BE2C (cell line): ENCODE data around the gene PLAU.
"Not testable (repeated sequence)": the region's sequence is repeated elsewhere in the genome, so short reads cannot be mapped to it uniquely, and the experiment has no call there.

Experiments
- DNase-seq: peaks from one replicate; pipeline ENCODE4 v3.0.0-alpha.2; 2020
- H3K27me3 ChIP-seq: fragments of 250-450 bp; sonication (Bioruptor Pico); 2 replicates; pipeline ENCODE4 v1.5.1; 2020; ENCODE audit warnings: mild to moderate bottlenecking
- H3K36me3 ChIP-seq: fragments of 250-450 bp; sonication (Bioruptor Pico); 2 replicates; pipeline ENCODE4 v1.5.1; 2020; ENCODE audit warnings: mild to moderate bottlenecking
- H3K4me1 ChIP-seq: fragments of 250-450 bp; sonication (Bioruptor Pico); 2 replicates; pipeline ENCODE4 v1.5.1; 2020
- H3K4me3 ChIP-seq: 2 replicates; pipeline ENCODE4 v1.5.1; 2011; ENCODE audit warnings: low read depth, low read length
- H3K9me3 ChIP-seq: fragments of 250-450 bp; sonication (Bioruptor Pico); 2 replicates; pipeline ENCODE4 v1.5.1; 2020
- CTCF ChIP-seq: IDR thresholded peaks from 2 replicates; pipeline ENCODE4 v1.5.1; 2012; ENCODE audit warnings: mild to moderate bottlenecking, low read depth, low read length

The PLAU gene

GRCh38 chr10:73956476-73957359, 45.8 kb downstream of the PLAU start:
- TF ChIP-seq CTCF = no peak
- no peaks in the 10 kb centered on the region for H3K36me3 ChIP-seq
- no peaks in the 10 kb centered on the region for H3K9me3 ChIP-seq
- H3K27me3 ChIP-seq = no peaks in the 10 kb centered on the region
- DNase-seq = no peak
- H3K4me3 ChIP-seq = no peak overlapping the region
- H3K4me1 ChIP-seq = no peaks in the 10 kb centered on the region

- H3K27me3 ChIP-seq = no peaks in the 10 kb centered on the region
- no peaks in the 10 kb centered on the region for H3K4me1 ChIP-seq
- H3K9me3 ChIP-seq = no peaks in the 10 kb centered on the region
- no peaks in the 10 kb centered on the region for H3K36me3 ChIP-seq
- DNase-seq = no peak
- no peak overlapping the region for H3K4me3 ChIP-seq
- no peak for TF ChIP-seq CTCF
Measured at GRCh38 chr10:73959484-73960243, 48.7 kb downstream of the PLAU start.

- Histone ChIP-seq H3K36me3 (no peaks in the 10 kb centered on the region), H3K9me3 (no peaks in the 10 kb centered on the region), H3K4me3 (no peak overlapping the region), H3K4me1 (no peaks in the 10 kb centered on the region), H3K27me3 (no peaks in the 10 kb centered on the region)
- DNase-seq = no peak
- TF ChIP-seq CTCF = no peak
Measured at GRCh38 chr10:73962386-73962785, 51.5 kb downstream of the PLAU start.

- H3K4me1 ChIP-seq, DNase-seq, H3K36me3 ChIP-seq, H3K4me3 ChIP-seq, H3K9me3 ChIP-seq, H3K27me3 ChIP-seq: not testable (repeated sequence)
Measured at GRCh38 chr10:73963533-73963932, 52.6 kb downstream of the PLAU start.

GRCh38 chr10:73964743-73965142, 53.8 kb downstream of the PLAU start:
- H3K4me1 ChIP-seq = no peaks in the 10 kb centered on the region
- TF ChIP-seq CTCF = no peak
- no peak for DNase-seq
- H3K9me3 ChIP-seq = no peaks in the 10 kb centered on the region
- H3K27me3 ChIP-seq = no peaks in the 10 kb centered on the region
- H3K4me3 ChIP-seq = no peak overlapping the region
- no peaks in the 10 kb centered on the region for H3K36me3 ChIP-seq

GRCh38 chr10:73965267-73965889, 54.4 kb downstream of the PLAU start:
- H3K4me1 ChIP-seq, DNase-seq, H3K9me3 ChIP-seq, H3K36me3 ChIP-seq, H3K4me3 ChIP-seq, H3K27me3 ChIP-seq: not testable (repeated sequence)
